Cardiac muscle cell (in vitro differentiated cells and primary cell): Measurements from ENCODE around the gene FGGY. TPM values are rescaled to one million over a fixed set of nuclear protein-coding genes. Genes with fewer than 3 reads are reported as not detected.

Experiments used
- DNase-seq, 2 donors: peaks; one replicate each; pipeline versions ENCODE4 v3.0.0 to v3.0.0-alpha.2; 2010 to 2017; ENCODE audit warnings: low read depth in 1 of 2, low spot score in 1 of 2
- H3K27ac ChIP-seq: fragments of 200-600 bp; sonication (generic); 2 replicates; pipeline ENCODE4 v1.5.1; 2016
- H3K27me3 ChIP-seq: fragments of 200-600 bp; sonication (generic); 2 replicates; pipeline ENCODE4 v1.6.0; 2016; ENCODE audit warnings: control low read depth
- H3K36me3 ChIP-seq: fragments of 200-600 bp; sonication (generic); 2 replicates; pipeline ENCODE4 v1.5.1; 2016; ENCODE audit warnings: control low read depth
- H3K4me1 ChIP-seq: fragments of 200-600 bp; sonication (generic); 2 replicates; pipeline ENCODE4 v1.8.1; 2017; ENCODE audit warnings: low read depth, mild to moderate bottlenecking, mixed run types
- H3K4me3 ChIP-seq: fragments of 200-600 bp; sonication (generic); 2 replicates; pipeline ENCODE4 v1.5.1; 2016; ENCODE audit warnings: mild to moderate bottlenecking
- H3K9me3 ChIP-seq: fragments of 200-600 bp; sonication (generic); 2 replicates; pipeline ENCODE4 v1.5.1; 2017; ENCODE audit warnings: low read depth, mild to moderate bottlenecking, control low read depth
- polyA plus RNA-seq: library from polyadenylated mRNA; unstranded; fragments of >200 nt; fragmentation: Nextera tagmentation; extraction: Ambion mirVana; gene quantifications from 2 replicates; pipeline ENCODE4 v1.2.1, GENCODE V29; 2016
- total RNA-seq: library from RNA; depleted of rRNA; stranded (reverse); fragments of >200 nt; gene quantifications from 2 replicates; pipeline ENCODE4 v1.2.3, GENCODE V29; 2016
- TF ChIP-seq, protein P1 (sequence below): IDR thresholded peaks from 2 replicates; pipeline ENCODE4 v1.5.1; 2012; ENCODE audit warnings: low read depth, mild to moderate bottlenecking, low read length

Gene FGGY
- total and polyA plus RNA-seq, 2 experiments from 2014 or later = 9.8 to 14.5 TPM

GRCh38 chr1:59329412-59330053, 32.6 kb downstream of the FGGY start:
- TF ChIP-seq, protein P1, sequence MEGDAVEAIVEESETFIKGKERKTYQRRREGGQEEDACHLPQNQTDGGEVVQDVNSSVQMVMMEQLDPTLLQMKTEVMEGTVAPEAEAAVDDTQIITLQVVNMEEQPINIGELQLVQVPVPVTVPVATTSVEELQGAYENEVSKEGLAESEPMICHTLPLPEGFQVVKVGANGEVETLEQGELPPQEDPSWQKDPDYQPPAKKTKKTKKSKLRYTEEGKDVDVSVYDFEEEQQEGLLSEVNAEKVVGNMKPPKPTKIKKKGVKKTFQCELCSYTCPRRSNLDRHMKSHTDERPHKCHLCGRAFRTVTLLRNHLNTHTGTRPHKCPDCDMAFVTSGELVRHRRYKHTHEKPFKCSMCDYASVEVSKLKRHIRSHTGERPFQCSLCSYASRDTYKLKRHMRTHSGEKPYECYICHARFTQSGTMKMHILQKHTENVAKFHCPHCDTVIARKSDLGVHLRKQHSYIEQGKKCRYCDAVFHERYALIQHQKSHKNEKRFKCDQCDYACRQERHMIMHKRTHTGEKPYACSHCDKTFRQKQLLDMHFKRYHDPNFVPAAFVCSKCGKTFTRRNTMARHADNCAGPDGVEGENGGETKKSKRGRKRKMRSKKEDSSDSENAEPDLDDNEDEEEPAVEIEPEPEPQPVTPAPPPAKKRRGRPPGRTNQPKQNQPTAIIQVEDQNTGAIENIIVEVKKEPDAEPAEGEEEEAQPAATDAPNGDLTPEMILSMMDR = no peak
- Histone ChIP-seq H3K4me3 (no peak overlapping the region), H3K36me3 (no peaks in the 10 kb centered on the region), H3K9me3 (no peaks in the 10 kb centered on the region), H3K27me3 (no peaks in the 10 kb centered on the region), H3K27ac (no peak overlapping the region), H3K4me1 (no peaks in the 10 kb centered on the region)
- no peak for DNase-seq

DNA sequence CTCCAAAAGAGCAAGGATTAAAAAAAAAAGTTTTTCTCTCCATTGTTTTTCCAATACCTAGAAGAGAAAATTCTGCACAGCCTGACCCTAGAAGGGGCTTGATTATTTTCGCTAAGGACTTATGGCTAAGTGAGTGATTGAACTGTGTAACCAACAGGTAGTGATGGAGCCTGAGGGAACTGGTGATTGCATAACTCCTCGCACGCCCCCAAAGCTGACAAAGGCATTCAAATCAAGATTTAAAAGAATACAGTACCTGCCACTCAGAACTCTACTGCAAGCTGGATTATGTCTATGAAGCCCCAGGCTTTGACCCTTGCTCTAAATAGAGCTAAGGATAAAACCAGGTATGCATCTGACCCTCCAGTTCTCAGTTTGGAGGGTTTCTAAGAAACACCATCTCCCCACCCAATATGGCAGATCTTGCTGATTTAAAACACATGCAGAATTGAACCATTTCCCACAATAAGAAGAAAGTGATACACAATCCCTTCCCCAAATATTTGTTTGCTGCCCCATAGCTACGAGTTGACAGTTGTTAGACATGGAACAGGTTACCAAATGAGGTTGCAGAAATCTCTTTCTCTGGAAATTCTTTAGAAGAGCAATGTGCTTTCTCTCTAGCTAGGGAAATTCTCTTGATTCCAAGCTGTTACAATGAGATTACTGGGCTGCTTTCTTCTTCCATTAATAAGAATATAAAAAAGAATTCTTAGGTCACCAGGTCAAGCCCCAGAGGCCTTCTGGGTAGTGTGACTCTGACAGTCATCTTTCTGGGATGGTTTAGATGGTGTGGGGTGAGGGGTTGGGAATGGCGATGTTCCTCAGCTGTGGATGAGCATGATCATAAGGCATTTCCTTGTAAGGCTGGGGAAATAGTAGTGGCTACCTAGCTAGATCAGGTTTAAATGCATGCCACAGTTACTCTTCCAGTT, 35.1 kb downstream of the FGGY start:
- TF ChIP-seq, protein P1 = no peak
- H3K36me3 ChIP-seq = no peaks in the 10 kb centered on the region
- no peaks in the 10 kb centered on the region for H3K27me3 ChIP-seq
- no peaks in the 10 kb centered on the region for H3K9me3 ChIP-seq
- peak in 1 of 2 donors; percentile 10 for DNase-seq
- H3K4me3 ChIP-seq = no peak overlapping the region
- H3K4me1 ChIP-seq = no peaks in the 10 kb centered on the region
- no peak overlapping the region for H3K27ac ChIP-seq

DNA sequence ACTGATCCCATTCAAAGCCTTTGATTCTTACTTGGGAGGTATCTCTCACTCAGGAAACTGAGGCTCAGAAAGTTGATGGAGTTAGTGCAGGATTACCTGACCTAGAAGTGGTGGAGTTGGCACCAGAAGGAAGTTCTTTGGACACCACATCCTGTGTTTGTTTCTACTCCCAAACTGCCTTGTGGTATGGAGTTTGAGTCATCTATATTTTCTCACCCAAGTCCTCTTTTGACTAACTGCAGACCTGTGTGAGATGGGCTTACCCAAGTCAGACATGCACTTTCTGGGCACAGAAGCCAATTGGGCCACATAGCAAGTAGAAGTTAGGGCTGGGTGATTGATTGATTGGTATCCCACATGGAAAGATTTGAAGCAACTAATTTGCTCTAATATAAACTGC, 36.1 kb downstream of the FGGY start:
- Histone ChIP-seq H3K4me3 (no peak overlapping the region), H3K9me3 (no peaks in the 10 kb centered on the region), H3K4me1 (no peaks in the 10 kb centered on the region), H3K36me3 (no peaks in the 10 kb centered on the region), H3K27me3 (no peaks in the 10 kb centered on the region), H3K27ac (no peak overlapping the region)
- peak in 1 of 2 donors; percentile 48 for DNase-seq
- TF ChIP-seq, protein P1 = no peak

GRCh38 chr1:59333626-59334277, 36.9 kb downstream of the FGGY start:
- Histone ChIP-seq H3K36me3 (no peaks in the 10 kb centered on the region), H3K4me3 (no peak overlapping the region), H3K4me1 (no peaks in the 10 kb centered on the region), H3K27me3 (no peaks in the 10 kb centered on the region), H3K9me3 (no peaks in the 10 kb centered on the region), H3K27ac (no peak overlapping the region)
- DNase-seq = peak in 1 of 2 donors; percentile 8
- TF ChIP-seq, protein P1 = no peak

DNA sequence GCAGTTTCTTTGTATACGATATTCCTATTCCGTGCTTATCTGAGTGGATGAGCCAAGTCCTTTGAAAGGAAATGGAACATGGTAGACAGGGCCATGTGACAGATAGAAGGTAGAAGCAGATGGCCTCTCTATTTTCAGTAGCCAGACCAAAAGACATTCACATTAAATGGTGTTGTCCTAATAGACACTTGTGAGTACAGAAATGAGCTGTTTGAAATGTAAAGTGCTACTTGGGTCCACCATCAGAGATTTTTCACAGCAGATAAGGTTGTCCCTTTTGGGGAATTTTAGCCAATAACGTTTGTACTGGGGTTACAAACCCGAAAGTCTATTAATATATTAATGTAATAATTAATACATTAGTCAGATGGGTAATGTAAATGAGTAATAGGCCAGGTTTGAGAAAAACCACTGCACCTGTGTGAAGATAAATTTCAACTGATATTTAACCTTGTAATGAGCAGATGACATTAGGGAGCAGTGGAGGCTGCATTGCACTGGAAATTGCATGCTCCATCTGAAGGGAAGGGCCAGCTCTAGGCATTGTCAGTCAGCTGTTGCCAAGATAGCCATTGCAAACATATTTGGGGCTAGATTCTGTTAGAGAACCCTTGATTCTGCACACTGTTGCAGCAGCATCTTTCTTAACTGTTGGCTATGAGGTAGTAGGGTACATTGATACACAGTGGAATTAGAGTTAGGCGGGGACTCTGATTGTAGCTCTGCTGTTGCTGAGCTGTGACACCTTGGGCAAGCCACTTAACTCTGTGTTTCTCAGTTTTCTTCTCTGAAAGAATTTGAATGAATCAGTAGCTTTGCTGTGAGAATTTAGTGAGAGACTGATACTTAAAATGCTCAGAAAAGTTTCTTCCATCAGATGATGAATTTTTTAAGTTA, 43.8 kb downstream of the FGGY start:
- Histone ChIP-seq H3K27ac (no peak overlapping the region), H3K27me3 (no peaks in the 10 kb centered on the region), H3K4me3 (no peak overlapping the region), H3K36me3 (no peaks in the 10 kb centered on the region), H3K9me3 (no peaks in the 10 kb centered on the region), H3K4me1 (no peaks in the 10 kb centered on the region)
- no peak for DNase-seq
- TF ChIP-seq, protein P1 = no peak
